ENCODE data around the gene TMBIM1.

TMBIM1 gene

DNA sequence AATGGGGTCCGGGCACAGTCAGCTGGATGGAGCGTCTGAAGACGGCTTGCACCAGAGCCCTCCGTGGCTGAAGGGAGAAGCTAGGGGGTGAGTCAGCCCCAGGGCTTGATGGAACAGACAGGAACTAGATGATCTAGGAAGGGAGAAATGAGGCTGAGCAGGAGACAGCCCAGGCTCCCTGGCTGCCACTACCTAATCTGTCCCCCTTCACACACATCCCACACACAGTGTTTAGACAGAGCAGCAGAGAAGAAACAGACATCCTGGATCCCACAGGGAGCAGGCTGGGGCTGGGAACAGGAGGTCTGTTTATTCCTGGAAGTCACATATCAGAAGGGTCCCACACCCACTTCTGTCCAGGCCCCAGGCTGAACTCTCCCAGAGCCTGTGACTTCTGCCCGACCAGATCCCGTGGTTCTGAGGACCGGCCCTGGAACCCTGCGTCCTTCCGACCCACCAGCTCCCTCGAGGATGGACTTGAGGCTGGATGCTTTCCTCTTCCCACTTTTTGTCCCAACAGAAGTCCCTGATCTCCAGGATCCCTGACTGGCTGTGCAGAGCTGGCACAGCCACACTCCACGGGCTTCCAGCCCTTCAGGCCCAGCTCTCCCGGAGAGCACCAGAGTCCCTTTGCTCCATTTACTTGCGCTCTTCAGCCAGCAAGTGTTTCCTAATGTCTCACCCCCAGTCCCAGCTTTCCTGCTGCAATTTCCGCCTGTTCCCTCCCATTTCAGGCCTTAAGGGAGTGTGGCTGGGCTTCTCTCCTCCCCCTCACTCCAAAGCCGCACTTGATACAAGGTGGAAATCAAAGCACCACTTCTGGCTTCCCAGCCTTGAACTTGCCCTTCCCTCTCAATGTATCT, 33.0 kb downstream of the TMBIM1 start:
- TF ChIP-seq, protein P1, sequence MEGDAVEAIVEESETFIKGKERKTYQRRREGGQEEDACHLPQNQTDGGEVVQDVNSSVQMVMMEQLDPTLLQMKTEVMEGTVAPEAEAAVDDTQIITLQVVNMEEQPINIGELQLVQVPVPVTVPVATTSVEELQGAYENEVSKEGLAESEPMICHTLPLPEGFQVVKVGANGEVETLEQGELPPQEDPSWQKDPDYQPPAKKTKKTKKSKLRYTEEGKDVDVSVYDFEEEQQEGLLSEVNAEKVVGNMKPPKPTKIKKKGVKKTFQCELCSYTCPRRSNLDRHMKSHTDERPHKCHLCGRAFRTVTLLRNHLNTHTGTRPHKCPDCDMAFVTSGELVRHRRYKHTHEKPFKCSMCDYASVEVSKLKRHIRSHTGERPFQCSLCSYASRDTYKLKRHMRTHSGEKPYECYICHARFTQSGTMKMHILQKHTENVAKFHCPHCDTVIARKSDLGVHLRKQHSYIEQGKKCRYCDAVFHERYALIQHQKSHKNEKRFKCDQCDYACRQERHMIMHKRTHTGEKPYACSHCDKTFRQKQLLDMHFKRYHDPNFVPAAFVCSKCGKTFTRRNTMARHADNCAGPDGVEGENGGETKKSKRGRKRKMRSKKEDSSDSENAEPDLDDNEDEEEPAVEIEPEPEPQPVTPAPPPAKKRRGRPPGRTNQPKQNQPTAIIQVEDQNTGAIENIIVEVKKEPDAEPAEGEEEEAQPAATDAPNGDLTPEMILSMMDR (IDR thresholded peaks at IDR 0.05; ENCODE audit: low read depth, low read length) = no peak
- no peak for TF ChIP-seq EZH2phosphoT487 (IDR thresholded peaks at IDR 0.05; ENCODE audit: low read depth)
- no peak overlapping the region for H2AFZ ChIP-seq (ENCODE audit: low read depth, low read length)
- no peaks in the 10 kb centered on the region for H3K27me3 ChIP-seq (ENCODE audit: low read depth, low read length)
- no peaks in the 10 kb centered on the region for H3K9me3 ChIP-seq (ENCODE audit: insufficient read depth, low read length)
- H3K4me2 ChIP-seq (ENCODE audit: low read length) = no peak overlapping the region
- peaks cover 13% of the 10 kb centered on the region; the same call in 1 of the 2 replicates for H4K20me1 ChIP-seq (ENCODE audit: insufficient read depth, low read length)
- H3K27ac ChIP-seq (ENCODE audit: low read length) = no peak overlapping the region
- H3K36me3 ChIP-seq (replicated peaks; ENCODE audit: low read depth, low read length) = peaks cover 16% of the 10 kb centered on the region
- no peaks in the 10 kb centered on the region for H3K79me2 ChIP-seq (ENCODE audit: low read length)
- no peak overlapping the region for H3K9ac ChIP-seq (ENCODE audit: low read length)
- H3K4me3 ChIP-seq (ENCODE audit: low read length) = no peak overlapping the region
- peaks cover 53% of the 10 kb centered on the region for H3K4me1 ChIP-seq (ENCODE audit: low read length)

DNA sequence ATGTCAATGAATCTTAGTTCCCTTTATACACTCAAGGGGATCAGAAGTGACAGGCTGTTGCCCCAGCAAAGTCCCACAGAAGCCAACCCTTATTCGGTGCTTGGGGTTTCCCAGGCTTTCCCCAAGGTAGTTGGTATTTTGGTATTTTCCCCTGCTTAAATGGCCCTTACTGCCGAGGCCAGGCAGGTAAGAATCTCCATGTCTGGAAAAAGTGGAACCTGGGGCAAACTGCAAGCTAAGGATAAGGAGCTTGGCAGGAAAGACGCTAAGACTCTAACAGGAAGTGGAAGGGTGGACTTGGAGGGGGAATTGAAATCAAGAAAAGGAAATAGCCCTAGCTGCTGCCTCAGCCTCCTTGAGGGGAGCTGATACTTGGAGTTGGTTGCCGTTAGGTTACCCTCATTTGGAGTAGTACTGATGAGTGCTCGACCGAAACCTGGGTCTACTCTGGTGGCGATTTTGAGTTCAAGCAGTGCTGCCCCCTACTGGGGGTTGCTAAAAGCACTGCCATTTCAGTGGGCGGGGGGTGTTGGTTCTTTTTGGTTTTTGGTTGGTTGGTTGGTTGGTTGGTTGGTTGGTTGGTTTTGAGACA, 34.8 kb downstream of the TMBIM1 start:
- peaks cover 54% of the 10 kb centered on the region for H3K4me1 ChIP-seq (ENCODE audit: low read length)
- TF ChIP-seq, protein P1 (IDR thresholded peaks at IDR 0.05; ENCODE audit: low read depth, low read length) = peak; percentile 64
- TF ChIP-seq EZH2phosphoT487 (IDR thresholded peaks at IDR 0.05; ENCODE audit: low read depth) = no peak
- peak overlapping the region; percentile 37 for H3K4me2 ChIP-seq (ENCODE audit: low read length)
- H2AFZ ChIP-seq (ENCODE audit: low read depth, low read length) = no peak overlapping the region
- peaks cover 19% of the 10 kb centered on the region for H4K20me1 ChIP-seq (ENCODE audit: insufficient read depth, low read length)
- no peaks in the 10 kb centered on the region for H3K79me2 ChIP-seq (ENCODE audit: low read length)
- peaks cover 31% of the 10 kb centered on the region for H3K36me3 ChIP-seq (replicated peaks; ENCODE audit: low read depth, low read length)
- H3K4me3 ChIP-seq (ENCODE audit: low read length) = peak overlapping the region; percentile 6; the same call in 1 of the 2 replicates
- H3K9ac ChIP-seq (ENCODE audit: low read length) = peak overlapping the region; percentile 13; the same call in 1 of the 2 replicates
- H3K9me3 ChIP-seq (ENCODE audit: insufficient read depth, low read length) = no peaks in the 10 kb centered on the region
- peak overlapping the region; percentile 91 for H3K27ac ChIP-seq (ENCODE audit: low read length)
- no peaks in the 10 kb centered on the region for H3K27me3 ChIP-seq (ENCODE audit: low read depth, low read length)

DNA sequence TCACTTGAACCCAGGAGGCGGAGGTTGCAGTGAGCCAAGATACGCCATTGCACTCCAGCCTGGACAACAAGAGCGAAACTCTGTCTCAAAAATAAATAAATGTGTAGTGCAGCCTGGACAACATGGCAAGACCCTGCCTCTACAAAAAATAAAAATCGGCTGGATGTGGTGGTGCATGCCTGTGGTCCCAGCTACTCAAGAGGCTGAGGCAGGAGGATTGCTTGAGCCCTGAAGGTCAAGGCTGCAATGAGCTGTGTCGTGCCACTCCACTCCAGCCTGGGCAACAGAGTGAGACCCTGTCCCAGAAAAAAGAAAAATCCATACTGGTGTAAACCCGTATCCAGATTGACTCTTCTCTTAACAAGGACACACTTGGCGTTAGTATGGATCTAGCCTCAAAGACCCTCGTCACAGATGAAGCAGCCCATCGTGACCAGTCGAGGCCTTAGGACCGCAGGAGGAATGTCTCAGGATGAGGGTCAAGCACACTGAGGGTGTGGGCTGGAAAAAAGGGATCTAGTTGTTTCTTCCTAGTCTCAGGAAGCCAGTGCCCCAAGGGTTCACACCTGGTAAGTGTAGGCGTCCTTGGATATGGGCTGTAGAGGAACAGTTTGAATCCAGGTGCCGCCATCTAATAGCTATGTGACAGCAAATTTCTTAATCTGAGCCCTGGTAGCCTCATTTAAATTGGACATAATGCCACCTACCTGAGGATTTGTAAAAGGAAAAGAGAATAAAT, 35.5 kb downstream of the TMBIM1 start:
- TF ChIP-seq, protein P1 (IDR thresholded peaks at IDR 0.05; ENCODE audit: low read depth, low read length) = no peak
- TF ChIP-seq EZH2phosphoT487 (IDR thresholded peaks at IDR 0.05; ENCODE audit: low read depth) = no peak
- Histone ChIP-seq H3K4me1 (ENCODE audit: low read length) (peaks cover 53% of the 10 kb centered on the region), H3K9ac (ENCODE audit: low read length) (no peak overlapping the region), H3K27ac (ENCODE audit: low read length) (peak overlapping the region; percentile 91), H4K20me1 (ENCODE audit: insufficient read depth, low read length) (peaks cover 21% of the 10 kb centered on the region), H3K4me2 (ENCODE audit: low read length) (peak overlapping the region; percentile 37), H3K79me2 (ENCODE audit: low read length) (no peaks in the 10 kb centered on the region), H3K27me3 (ENCODE audit: low read depth, low read length) (no peaks in the 10 kb centered on the region), H3K4me3 (ENCODE audit: low read length) (no peak overlapping the region), H3K9me3 (ENCODE audit: insufficient read depth, low read length) (no peaks in the 10 kb centered on the region), H3K36me3 (replicated peaks; ENCODE audit: low read depth, low read length) (peaks cover 36% of the 10 kb centered on the region), H2AFZ (ENCODE audit: low read depth, low read length) (no peak overlapping the region)

DNA sequence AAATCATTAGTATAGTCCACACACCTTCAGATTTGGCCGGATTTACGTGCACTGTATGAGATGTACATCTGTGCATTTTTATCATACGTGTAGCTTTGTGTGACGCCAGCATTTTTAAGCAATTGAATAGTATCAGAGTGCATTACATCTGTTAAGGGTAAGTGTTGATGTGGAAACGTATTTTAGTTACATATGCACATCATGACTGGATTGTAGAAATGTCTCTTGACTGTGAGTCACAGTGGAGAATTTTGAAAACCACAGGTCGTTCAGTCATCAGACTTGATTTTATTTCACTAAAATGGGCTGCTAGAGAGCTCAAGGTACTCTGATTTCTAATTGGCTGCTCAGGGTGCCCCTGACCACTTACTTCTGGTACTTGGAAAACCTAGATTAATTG, 36.9 kb downstream of the TMBIM1 start:
- no peak overlapping the region for H2AFZ ChIP-seq (ENCODE audit: low read depth, low read length)
- H3K9ac ChIP-seq (ENCODE audit: low read length) = no peak overlapping the region
- no peaks in the 10 kb centered on the region for H3K9me3 ChIP-seq (ENCODE audit: insufficient read depth, low read length)
- peaks cover 36% of the 10 kb centered on the region for H3K36me3 ChIP-seq (replicated peaks; ENCODE audit: low read depth, low read length)
- TF ChIP-seq, protein P1 (IDR thresholded peaks at IDR 0.05; ENCODE audit: low read depth, low read length) = no peak
- no peak for TF ChIP-seq EZH2phosphoT487 (IDR thresholded peaks at IDR 0.05; ENCODE audit: low read depth)
- no peaks in the 10 kb centered on the region for H3K27me3 ChIP-seq (ENCODE audit: low read depth, low read length)
- H3K79me2 ChIP-seq (ENCODE audit: low read length) = no peaks in the 10 kb centered on the region
- peaks cover 21% of the 10 kb centered on the region for H4K20me1 ChIP-seq (ENCODE audit: insufficient read depth, low read length)
- H3K4me2 ChIP-seq (ENCODE audit: low read length) = no peak overlapping the region
- H3K27ac ChIP-seq (ENCODE audit: low read length) = peak overlapping the region; percentile 24
- peaks cover 39% of the 10 kb centered on the region for H3K4me1 ChIP-seq (ENCODE audit: low read length)
- no peak overlapping the region for H3K4me3 ChIP-seq (ENCODE audit: low read length)

Data from OCI-LY3 (cell line).